GM23338 (cell line): Measurements from ENCODE around the gene ATOSA. TPM values are rescaled to one million over a fixed set of nuclear protein-coding genes. Genes with fewer than 3 reads are reported as not detected.

Experiments
- ATAC-seq: fragments of 200-7000 bp; cut with Tn5 transposase; 3 replicates; pipeline ENCODE4 v1.9.1; 2020
- DNase-seq: peaks from one replicate; pipeline ENCODE4 v3.0.0-alpha.2; 2015; ENCODE audit warnings: low spot score
- H2AFZ ChIP-seq: fragments of 200-600 bp; sonication (generic); 2 replicates; pipeline ENCODE4 v1.8.0; 2016; ENCODE audit warnings: antibody characterized with exemption, mild to moderate bottlenecking, moderate library complexity
- H3F3A ChIP-seq: fragments of 200-600 bp; sonication (generic); replicated peaks from 2 replicates; pipeline ENCODE4 v1.8.0; 2017; ENCODE audit warnings: antibody characterized with exemption, mixed run types, low read depth
- H3K27ac ChIP-seq: fragments of 200-600 bp; sonication (generic); 2 replicates; pipeline ENCODE4 v1.6.1; 2016; ENCODE audit warnings: low read depth
- H3K27me3 ChIP-seq: fragments of 200-600 bp; sonication (generic); 2 replicates; pipeline ENCODE4 v1.8.0; 2016; ENCODE audit warnings: mild to moderate bottlenecking, mixed run types, moderate library complexity; ENCODE audit not compliant: insufficient read depth
- H3K36me3 ChIP-seq: fragments of 200-600 bp; sonication (generic); 2 replicates; pipeline ENCODE4 v1.8.0; 2016; ENCODE audit warnings: mild to moderate bottlenecking; ENCODE audit not compliant: insufficient read depth
- H3K4me1 ChIP-seq: fragments of 200-600 bp; sonication (generic); 2 replicates; pipeline ENCODE4 v1.8.0; 2016; ENCODE audit warnings: mild to moderate bottlenecking, moderate library complexity; ENCODE audit not compliant: insufficient read depth
- H3K4me2 ChIP-seq: fragments of 200-600 bp; sonication (generic); 2 replicates; pipeline ENCODE4 v1.7.1; 2017; ENCODE audit warnings: mixed run types
- H3K4me3 ChIP-seq: fragments of 200-600 bp; sonication (generic); 2 replicates; pipeline ENCODE4 v1.6.1; 2016; ENCODE audit warnings: mixed run types
- H3K79me2 ChIP-seq: fragments of 200-600 bp; sonication (generic); replicated peaks from 2 replicates; pipeline ENCODE4 v1.8.0; 2017; ENCODE audit warnings: mild to moderate bottlenecking; ENCODE audit not compliant: insufficient read depth
- H3K9me2 ChIP-seq: fragments of 200-600 bp; sonication (generic); 2 replicates; pipeline ENCODE4 v1.8.0; 2017; ENCODE audit not compliant: insufficient read depth
- H4K20me1 ChIP-seq: fragments of 200-600 bp; sonication (generic); replicated peaks from 2 replicates; pipeline ENCODE4 v1.8.0; 2017; ENCODE audit warnings: mild to moderate bottlenecking; ENCODE audit not compliant: insufficient read depth
- H3K27ac Mint-ChIP-seq: 2 replicates; pipeline ENCODE4 v1.8.0; 2020; ENCODE audit warnings: inconsistent platforms, mild to moderate bottlenecking, moderate library complexity, mixed read lengths
- H3K27me3 Mint-ChIP-seq: 3 replicates; pipeline ENCODE4 v1.8.0; 2022; ENCODE audit warnings: low read depth, mild to moderate bottlenecking, moderate library complexity, mixed read lengths, inconsistent platforms; ENCODE audit not compliant: insufficient read depth, poor library complexity
- H3K36me3 Mint-ChIP-seq: 3 replicates; pipeline ENCODE4 v1.8.0; 2021; ENCODE audit warnings: low read depth, mild to moderate bottlenecking, inconsistent platforms, moderate library complexity, mixed read lengths
- H3K4me1 Mint-ChIP-seq: 3 replicates; pipeline ENCODE4 v1.8.0; 2020; ENCODE audit warnings: mild to moderate bottlenecking, inconsistent platforms, mixed read lengths
- H3K4me3 Mint-ChIP-seq: 3 replicates; pipeline ENCODE4 v1.8.0; 2021; ENCODE audit warnings: moderate library complexity, mild to moderate bottlenecking, inconsistent platforms, mixed read lengths
- H3K9me3 Mint-ChIP-seq: 3 replicates; pipeline ENCODE4 v1.8.0; 2020; ENCODE audit warnings: moderate library complexity, mild to moderate bottlenecking, inconsistent platforms, mixed read lengths
- CREB1 ChIP-seq: fragments of 250-450 bp; sonication (Bioruptor Pico); IDR thresholded peaks from 2 replicates; pipeline ENCODE4 v1.5.0; 2020; ENCODE audit warnings: low read depth, mild to moderate bottlenecking, moderate library complexity
- EZH2 ChIP-seq: fragments of 200-600 bp; sonication (generic); IDR thresholded peaks from one replicate; pipeline ENCODE4 v1.8.0; 2017; ENCODE audit warnings: antibody characterized with exemption, mild to moderate bottlenecking, low read depth; ENCODE audit not compliant: unreplicated experiment
- EZH2phosphoT487 ChIP-seq: fragments of 200-600 bp; sonication (generic); IDR thresholded peaks from one replicate; pipeline ENCODE4 v1.8.1; 2018; ENCODE audit warnings: antibody characterized with exemption; ENCODE audit not compliant: unreplicated experiment
- JUNB ChIP-seq: IDR thresholded peaks from one replicate; pipeline ENCODE4 v1.6.1; 2016; ENCODE audit warnings: antibody characterized with exemption; ENCODE audit not compliant: unreplicated experiment
- NANOG ChIP-seq: IDR thresholded peaks from 2 replicates; pipeline ENCODE4 v1.6.1; 2016; ENCODE audit warnings: antibody characterized with exemption, borderline replicate concordance
- POLR2AphosphoS5 ChIP-seq: IDR thresholded peaks from 2 replicates; pipeline ENCODE4 v1.6.1; 2016; ENCODE audit warnings: antibody characterized with exemption, low read depth
- STAT1 ChIP-seq: IDR thresholded peaks from one replicate; pipeline ENCODE4 v1.6.1; 2016; ENCODE audit warnings: antibody characterized with exemption; ENCODE audit not compliant: unreplicated experiment
- ZNF114 ChIP-seq: fragments of 250-450 bp; sonication (Bioruptor Pico); IDR thresholded peaks from 2 replicates; pipeline ENCODE4 v1.5.0; 2020; ENCODE audit warnings: mild to moderate bottlenecking, moderate library complexity
- ZNF331 ChIP-seq: fragments of 250-450 bp; sonication (Bioruptor Pico); IDR thresholded peaks from 2 replicates; pipeline ENCODE4 v1.5.0; 2020; ENCODE audit warnings: low read depth, mild to moderate bottlenecking, moderate library complexity
- polyA plus RNA-seq: library from polyadenylated mRNA; unstranded; fragments of >200 nt; fragmentation: Nextera tagmentation; extraction: Ambion mirVana; gene quantifications from 2 replicates; pipeline ENCODE4 v1.2.1, GENCODE V29; 2016
- total RNA-seq: library from RNA; depleted of rRNA; stranded (reverse); fragments of >200 nt; shearing (Covaris generic); gene quantifications from 2 replicates; pipeline ENCODE4 v1.2.3, GENCODE V29; 2014
- TF ChIP-seq, protein P1 (sequence below), 2 experiments: fragments of 200-600 bp in 1 of 2; sonication (generic) in 1 of 2; conservative IDR thresholded peaks; 2 replicates each; pipeline versions ENCODE4 v1.5.1 to v1.6.1; 2016 to 2017; ENCODE audit warnings: antibody characterized with exemption in 2 of 2, low read depth in 2 of 2, mild to moderate bottlenecking in 2 of 2, moderate library complexity in 1 of 2
- TF ChIP-seq, protein P2 (sequence below): IDR thresholded peaks from one replicate; pipeline ENCODE4 v1.6.1; 2018; ENCODE audit warnings: antibody characterized with exemption; ENCODE audit not compliant: unreplicated experiment
- TF ChIP-seq, protein P3 (sequence below): fragments of 250-450 bp; sonication (Bioruptor Pico); IDR thresholded peaks from 2 replicates; pipeline ENCODE4 v1.5.0; 2020; ENCODE audit warnings: mild to moderate bottlenecking, moderate library complexity
- TF ChIP-seq, protein P4 (sequence below): IDR thresholded peaks from 2 replicates; pipeline ENCODE4 v1.6.1; 2016; ENCODE audit warnings: antibody characterized with exemption

ATOSA gene
- total and polyA plus RNA-seq, 2 experiments from 2014 or later, result 6.2 to 14.0 TPM

DNA sequence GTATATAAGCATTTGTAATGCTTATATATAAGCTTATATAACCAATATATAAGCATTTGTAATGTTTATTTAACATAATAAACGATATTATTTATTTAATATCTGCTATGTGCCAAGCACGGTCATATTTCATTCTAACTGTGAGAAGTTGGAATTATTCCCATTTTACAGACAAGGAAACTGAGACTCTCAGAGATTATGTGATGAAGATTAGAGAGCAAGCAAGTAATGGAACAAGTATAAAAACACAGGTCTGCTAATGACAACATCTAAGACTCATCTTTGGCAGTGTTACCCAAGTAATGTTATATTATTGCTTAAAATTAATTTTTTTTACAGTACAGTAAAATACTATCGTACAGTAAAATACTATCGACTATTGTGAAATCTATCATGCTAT lies 4.4 kb downstream of the ATOSA start:
- Histone ChIP-seq H3F3A (no peaks in the 10 kb centered on the region; the same call in 1 of the 2 replicates), H3K4me2 (no peak overlapping the region), H3K4me1 (peaks cover 9% of the 10 kb centered on the region), H2AFZ (no peak overlapping the region), H3K9me2 (no peaks in the 10 kb centered on the region), H3K4me3 (no peak overlapping the region), H3K36me3 (no peaks in the 10 kb centered on the region), H3K79me2 (no peaks in the 10 kb centered on the region), H3K27ac (no peak overlapping the region), H4K20me1 (no peaks in the 10 kb centered on the region), H3K27me3 (no peaks in the 10 kb centered on the region)
- H3K9me3 Mint-ChIP-seq, result no peaks in the 10 kb centered on the region
- TF ChIP-seq, protein P1, sequence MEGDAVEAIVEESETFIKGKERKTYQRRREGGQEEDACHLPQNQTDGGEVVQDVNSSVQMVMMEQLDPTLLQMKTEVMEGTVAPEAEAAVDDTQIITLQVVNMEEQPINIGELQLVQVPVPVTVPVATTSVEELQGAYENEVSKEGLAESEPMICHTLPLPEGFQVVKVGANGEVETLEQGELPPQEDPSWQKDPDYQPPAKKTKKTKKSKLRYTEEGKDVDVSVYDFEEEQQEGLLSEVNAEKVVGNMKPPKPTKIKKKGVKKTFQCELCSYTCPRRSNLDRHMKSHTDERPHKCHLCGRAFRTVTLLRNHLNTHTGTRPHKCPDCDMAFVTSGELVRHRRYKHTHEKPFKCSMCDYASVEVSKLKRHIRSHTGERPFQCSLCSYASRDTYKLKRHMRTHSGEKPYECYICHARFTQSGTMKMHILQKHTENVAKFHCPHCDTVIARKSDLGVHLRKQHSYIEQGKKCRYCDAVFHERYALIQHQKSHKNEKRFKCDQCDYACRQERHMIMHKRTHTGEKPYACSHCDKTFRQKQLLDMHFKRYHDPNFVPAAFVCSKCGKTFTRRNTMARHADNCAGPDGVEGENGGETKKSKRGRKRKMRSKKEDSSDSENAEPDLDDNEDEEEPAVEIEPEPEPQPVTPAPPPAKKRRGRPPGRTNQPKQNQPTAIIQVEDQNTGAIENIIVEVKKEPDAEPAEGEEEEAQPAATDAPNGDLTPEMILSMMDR (conservative IDR thresholded peaks at IDR 0.05; ENCODE audit: low read depth in 2 of 2), result no peak
- TF ChIP-seq STAT1 (no peak), NANOG (no peak), POLR2AphosphoS5 (no peak), ZNF331 (no peak), EZH2phosphoT487 (no peak), ZNF114 (no peak), JUNB (no peak), EZH2 (no peak), CREB1 (CRISPR knock-in tag) (no peak)
- TF ChIP-seq, protein P2, sequence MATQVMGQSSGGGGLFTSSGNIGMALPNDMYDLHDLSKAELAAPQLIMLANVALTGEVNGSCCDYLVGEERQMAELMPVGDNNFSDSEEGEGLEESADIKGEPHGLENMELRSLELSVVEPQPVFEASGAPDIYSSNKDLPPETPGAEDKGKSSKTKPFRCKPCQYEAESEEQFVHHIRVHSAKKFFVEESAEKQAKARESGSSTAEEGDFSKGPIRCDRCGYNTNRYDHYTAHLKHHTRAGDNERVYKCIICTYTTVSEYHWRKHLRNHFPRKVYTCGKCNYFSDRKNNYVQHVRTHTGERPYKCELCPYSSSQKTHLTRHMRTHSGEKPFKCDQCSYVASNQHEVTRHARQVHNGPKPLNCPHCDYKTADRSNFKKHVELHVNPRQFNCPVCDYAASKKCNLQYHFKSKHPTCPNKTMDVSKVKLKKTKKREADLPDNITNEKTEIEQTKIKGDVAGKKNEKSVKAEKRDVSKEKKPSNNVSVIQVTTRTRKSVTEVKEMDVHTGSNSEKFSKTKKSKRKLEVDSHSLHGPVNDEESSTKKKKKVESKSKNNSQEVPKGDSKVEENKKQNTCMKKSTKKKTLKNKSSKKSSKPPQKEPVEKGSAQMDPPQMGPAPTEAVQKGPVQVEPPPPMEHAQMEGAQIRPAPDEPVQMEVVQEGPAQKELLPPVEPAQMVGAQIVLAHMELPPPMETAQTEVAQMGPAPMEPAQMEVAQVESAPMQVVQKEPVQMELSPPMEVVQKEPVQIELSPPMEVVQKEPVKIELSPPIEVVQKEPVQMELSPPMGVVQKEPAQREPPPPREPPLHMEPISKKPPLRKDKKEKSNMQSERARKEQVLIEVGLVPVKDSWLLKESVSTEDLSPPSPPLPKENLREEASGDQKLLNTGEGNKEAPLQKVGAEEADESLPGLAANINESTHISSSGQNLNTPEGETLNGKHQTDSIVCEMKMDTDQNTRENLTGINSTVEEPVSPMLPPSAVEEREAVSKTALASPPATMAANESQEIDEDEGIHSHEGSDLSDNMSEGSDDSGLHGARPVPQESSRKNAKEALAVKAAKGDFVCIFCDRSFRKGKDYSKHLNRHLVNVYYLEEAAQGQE, result no peak
- TF ChIP-seq, protein P3, sequence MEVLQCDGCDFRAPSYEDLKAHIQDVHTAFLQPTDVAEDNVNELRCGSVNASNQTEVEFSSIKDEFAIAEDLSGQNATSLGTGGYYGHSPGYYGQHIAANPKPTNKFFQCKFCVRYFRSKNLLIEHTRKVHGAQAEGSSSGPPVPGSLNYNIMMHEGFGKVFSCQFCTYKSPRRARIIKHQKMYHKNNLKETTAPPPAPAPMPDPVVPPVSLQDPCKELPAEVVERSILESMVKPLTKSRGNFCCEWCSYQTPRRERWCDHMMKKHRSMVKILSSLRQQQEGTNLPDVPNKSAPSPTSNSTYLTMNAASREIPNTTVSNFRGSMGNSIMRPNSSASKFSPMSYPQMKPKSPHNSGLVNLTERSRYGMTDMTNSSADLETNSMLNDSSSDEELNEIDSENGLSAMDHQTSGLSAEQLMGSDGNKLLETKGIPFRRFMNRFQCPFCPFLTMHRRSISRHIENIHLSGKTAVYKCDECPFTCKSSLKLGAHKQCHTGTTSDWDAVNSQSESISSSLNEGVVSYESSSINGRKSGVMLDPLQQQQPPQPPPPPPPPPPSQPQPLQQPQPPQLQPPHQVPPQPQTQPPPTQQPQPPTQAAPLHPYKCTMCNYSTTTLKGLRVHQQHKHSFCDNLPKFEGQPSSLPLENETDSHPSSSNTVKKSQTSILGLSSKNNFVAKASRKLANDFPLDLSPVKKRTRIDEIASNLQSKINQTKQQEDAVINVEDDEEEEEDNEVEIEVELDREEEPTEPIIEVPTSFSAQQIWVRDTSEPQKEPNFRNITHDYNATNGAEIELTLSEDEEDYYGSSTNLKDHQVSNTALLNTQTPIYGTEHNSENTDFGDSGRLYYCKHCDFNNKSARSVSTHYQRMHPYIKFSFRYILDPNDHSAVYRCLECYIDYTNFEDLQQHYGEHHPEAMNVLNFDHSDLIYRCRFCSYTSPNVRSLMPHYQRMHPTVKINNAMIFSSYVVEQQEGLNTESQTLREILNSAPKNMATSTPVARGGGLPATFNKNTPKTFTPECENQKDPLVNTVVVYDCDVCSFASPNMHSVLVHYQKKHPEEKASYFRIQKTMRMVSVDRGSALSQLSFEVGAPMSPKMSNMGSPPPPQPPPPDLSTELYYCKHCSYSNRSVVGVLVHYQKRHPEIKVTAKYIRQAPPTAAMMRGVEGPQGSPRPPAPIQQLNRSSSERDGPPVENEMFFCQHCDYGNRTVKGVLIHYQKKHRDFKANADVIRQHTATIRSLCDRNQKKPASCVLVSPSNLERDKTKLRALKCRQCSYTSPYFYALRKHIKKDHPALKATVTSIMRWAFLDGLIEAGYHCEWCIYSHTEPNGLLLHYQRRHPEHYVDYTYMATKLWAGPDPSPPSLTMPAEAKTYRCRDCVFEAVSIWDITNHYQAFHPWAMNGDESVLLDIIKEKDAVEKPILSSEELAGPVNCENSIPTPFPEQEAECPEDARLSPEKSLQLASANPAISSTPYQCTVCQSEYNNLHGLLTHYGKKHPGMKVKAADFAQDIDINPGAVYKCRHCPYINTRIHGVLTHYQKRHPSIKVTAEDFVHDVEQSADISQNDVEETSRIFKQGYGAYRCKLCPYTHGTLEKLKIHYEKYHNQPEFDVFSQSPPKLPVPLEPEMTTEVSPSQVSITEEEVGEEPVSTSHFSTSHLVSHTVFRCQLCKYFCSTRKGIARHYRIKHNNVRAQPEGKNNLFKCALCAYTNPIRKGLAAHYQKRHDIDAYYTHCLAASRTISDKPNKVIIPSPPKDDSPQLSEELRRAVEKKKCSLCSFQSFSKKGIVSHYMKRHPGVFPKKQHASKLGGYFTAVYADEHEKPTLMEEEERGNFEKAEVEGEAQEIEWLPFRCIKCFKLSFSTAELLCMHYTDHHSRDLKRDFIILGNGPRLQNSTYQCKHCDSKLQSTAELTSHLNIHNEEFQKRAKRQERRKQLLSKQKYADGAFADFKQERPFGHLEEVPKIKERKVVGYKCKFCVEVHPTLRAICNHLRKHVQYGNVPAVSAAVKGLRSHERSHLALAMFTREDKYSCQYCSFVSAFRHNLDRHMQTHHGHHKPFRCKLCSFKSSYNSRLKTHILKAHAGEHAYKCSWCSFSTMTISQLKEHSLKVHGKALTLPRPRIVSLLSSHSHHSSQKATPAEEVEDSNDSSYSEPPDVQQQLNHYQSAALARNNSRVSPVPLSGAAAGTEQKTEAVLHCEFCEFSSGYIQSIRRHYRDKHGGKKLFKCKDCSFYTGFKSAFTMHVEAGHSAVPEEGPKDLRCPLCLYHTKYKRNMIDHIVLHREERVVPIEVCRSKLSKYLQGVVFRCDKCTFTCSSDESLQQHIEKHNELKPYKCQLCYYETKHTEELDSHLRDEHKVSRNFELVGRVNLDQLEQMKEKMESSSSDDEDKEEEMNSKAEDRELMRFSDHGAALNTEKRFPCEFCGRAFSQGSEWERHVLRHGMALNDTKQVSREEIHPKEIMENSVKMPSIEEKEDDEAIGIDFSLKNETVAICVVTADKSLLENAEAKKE (CRISPR knock-in tag), result no peak
- TF ChIP-seq, protein P4, sequence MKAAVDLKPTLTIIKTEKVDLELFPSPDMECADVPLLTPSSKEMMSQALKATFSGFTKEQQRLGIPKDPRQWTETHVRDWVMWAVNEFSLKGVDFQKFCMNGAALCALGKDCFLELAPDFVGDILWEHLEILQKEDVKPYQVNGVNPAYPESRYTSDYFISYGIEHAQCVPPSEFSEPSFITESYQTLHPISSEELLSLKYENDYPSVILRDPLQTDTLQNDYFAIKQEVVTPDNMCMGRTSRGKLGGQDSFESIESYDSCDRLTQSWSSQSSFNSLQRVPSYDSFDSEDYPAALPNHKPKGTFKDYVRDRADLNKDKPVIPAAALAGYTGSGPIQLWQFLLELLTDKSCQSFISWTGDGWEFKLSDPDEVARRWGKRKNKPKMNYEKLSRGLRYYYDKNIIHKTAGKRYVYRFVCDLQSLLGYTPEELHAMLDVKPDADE, result no peak
- no peak for ATAC-seq
- H3K27ac Mint-ChIP-seq, result no peak overlapping the region
- peaks cover 21% of the 10 kb centered on the region for H3K4me1 Mint-ChIP-seq
- H3K36me3 Mint-ChIP-seq, result no peaks in the 10 kb centered on the region
- H3K27me3 Mint-ChIP-seq, result peaks cover 6% of the 10 kb centered on the region
- no peak overlapping the region for H3K4me3 Mint-ChIP-seq
- DNase-seq, result no peak
